KOPT-K1 (cell line): ENCODE results near the gene PCDHB7.
"Not testable (repeated sequence)": the region's sequence is repeated elsewhere in the genome, so short reads cannot be mapped to it uniquely, and the experiment has no call there.

ENCODE experiments used
- H3K27ac ChIP-seq: fragments of 200-600 bp; sonication (generic); 2 replicates; pipeline ENCODE4 v1.5.1; 2016; ENCODE audit warnings: antibody characterized with exemption, mild to moderate bottlenecking, low read depth, low read length; ENCODE audit not compliant: poor library complexity, severe bottlenecking
- H3K36me3 ChIP-seq: fragments of 200-600 bp; sonication (generic); 2 replicates; pipeline ENCODE4 v1.5.1; 2017; ENCODE audit warnings: antibody characterized with exemption, mild to moderate bottlenecking, low read length, moderate library complexity; ENCODE audit not compliant: insufficient read depth
- H3K9me3 ChIP-seq: fragments of 200-600 bp; sonication (generic); 2 replicates; pipeline ENCODE4 v1.5.1; 2017; ENCODE audit warnings: antibody characterized with exemption, low read length, mild to moderate bottlenecking; ENCODE audit not compliant: insufficient read depth, poor library complexity, severe bottlenecking

PCDHB7 gene

DNA sequence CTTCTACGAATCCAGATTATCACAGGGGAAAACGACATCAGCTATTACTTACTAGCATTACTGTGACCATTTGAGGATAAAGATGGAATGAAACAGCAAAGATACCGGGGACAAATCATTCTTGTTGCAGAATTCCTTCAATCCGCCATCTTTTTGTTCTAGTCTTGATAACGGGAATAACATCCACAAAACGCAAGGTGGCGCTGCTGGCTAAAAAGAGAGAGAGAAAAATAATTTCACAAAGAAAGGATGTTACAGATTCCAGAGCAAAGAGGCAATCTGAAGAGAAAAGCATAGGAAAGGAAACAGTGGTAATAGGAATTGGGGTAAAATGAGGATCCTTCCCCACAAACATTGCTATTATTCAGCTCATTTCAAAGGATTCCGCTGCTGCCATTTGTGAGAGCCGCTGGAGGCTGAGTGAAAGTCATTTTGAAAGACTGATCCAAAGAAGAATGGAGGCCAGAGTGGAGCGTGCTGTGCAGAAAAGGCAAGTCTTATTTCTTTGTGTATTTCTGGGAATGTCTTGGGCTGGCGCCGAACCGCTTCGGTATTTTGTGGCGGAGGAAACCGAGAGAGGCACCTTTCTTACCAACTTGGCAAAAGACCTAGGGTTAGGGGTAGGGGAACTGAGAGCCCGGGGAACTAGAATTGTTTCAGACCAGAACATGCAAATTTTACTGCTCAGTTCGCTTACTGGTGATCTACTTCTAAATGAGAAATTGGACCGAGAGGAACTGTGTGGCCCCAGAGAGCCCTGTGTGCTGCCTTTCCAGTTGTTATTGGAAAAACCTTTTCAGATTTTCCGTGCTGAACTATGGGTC is at the start of gene PCDHB7:
Gene PCDHB7 (plus strand): TSS at position 264 of the 824 bp plus-strand sequence. CDS start 192 bp downstream, at position 456.
- Histone ChIP-seq H3K9me3 (no peaks in the 10 kb centered on the region), H3K27ac (no peak within 1 kb of the TSS), H3K36me3 (no peaks in the 10 kb centered on the region)

DNA sequence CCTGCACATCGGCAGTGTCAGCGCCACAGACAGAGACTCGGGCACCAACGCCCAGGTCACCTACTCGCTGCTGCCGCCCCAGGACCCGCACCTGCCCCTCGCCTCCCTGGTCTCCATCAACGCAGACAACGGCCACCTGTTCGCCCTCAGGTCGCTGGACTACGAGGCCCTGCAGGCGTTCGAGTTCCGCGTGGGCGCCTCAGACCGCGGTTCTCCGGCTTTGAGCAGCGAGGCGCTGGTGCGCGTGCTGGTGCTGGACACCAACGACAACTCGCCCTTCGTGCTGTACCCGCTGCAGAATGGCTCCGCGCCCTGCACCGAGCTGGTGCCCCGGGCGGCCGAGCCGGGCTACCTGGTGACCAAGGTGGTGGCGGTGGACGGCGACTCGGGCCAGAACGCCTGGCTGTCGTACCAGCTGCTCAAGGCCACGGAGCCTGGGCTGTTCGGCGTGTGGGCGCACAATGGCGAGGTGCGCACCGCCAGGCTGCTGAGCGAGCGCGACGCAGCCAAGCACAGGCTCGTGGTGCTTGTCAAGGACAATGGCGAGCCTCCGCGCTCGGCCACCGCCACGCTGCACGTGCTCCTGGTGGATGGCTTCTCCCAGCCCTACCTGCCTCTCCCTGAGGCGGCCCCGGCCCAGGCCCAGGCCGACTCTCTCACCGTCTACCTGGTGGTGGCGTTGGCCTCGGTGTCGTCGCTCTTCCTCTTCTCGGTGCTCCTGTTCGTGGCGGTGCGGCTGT is 48.9 kb upstream of the PCDHB7 start:
- not testable (repeated sequence) for H3K9me3 ChIP-seq, H3K27ac ChIP-seq, H3K36me3 ChIP-seq

DNA sequence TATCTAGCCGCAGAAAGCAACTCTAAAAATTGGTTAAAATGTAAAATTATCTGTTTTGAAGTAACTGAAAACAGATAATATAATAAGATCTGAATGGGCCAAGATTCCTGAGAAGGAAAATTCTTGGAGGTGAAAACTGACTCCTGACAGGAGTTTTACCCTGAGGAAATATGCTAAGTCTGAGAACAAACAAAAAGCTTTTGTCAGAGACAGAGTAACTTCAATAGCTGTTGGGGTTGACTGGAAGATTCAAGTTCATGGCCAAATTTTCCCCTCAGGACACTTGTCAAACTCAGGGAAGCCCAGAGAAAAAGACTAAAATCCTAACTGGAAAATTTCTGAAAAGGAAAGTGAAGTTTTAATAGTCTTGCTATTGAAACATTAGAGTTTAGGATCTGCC is 45.1 kb upstream of the PCDHB7 start:
- Histone ChIP-seq H3K36me3 (no peaks in the 10 kb centered on the region), H3K27ac (no peak overlapping the region), H3K9me3 (no peaks in the 10 kb centered on the region)

DNA sequence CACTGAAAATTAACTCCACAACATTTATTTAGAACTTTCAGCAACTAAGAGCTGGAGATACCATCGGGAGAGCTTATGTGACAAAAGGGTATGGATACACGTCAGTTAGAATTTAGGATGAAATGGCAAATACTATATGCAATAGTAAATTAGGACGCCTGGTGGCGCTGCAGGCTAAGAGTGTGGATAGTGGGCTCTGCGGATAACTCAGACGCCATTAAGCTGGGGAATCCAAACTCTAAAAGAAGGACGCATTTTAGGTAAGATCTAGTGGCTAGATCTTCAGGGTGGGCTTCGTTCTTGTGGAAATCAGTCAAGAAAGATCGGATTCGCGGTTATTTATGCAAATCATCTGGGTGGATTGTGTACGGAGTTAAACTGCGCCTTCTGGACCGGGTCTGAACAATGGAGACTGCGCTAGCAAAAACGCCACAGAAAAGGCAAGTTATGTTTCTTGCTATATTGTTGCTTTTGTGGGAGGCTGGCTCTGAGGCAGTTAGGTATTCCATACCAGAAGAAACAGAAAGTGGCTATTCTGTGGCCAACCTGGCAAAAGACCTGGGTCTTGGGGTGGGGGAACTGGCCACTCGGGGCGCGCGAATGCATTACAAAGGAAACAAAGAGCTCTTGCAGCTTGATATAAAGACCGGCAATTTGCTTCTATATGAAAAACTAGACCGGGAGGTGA is 37.3 kb upstream of the PCDHB7 start, which contains the start of gene PCDHB5:
Gene PCDHB5 (plus strand): TSS at position 177 of the 688 bp plus-strand sequence. CDS start 229 bp downstream, at position 406.
- H3K9me3 ChIP-seq, result peaks cover 22% of the 10 kb centered on the region
- no peaks in the 10 kb centered on the region for H3K36me3 ChIP-seq
- no peak within 1 kb of the TSS for H3K27ac ChIP-seq

DNA sequence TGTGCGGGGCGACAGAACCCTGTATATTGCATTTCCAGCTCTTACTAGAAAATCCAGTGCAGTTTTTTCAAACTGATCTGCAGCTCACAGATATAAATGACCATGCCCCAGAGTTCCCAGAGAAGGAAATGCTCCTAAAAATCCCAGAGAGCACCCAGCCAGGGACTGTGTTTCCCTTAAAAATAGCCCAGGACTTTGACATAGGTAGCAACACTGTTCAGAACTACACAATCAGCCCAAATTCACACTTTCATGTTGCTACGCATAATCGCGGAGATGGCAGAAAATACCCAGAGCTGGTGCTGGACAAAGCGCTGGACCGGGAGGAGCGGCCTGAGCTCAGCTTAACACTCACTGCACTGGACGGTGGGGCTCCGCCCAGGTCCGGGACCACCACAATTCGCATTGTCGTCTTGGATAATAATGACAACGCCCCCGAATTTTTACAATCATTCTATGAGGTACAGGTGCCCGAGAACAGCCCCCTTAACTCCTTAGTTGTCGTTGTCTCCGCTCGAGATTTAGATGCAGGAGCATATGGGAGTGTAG is 36.7 kb upstream of the PCDHB7 start:
- H3K9me3 ChIP-seq, result peaks cover 22% of the 10 kb centered on the region
- no peak overlapping the region for H3K27ac ChIP-seq

DNA sequence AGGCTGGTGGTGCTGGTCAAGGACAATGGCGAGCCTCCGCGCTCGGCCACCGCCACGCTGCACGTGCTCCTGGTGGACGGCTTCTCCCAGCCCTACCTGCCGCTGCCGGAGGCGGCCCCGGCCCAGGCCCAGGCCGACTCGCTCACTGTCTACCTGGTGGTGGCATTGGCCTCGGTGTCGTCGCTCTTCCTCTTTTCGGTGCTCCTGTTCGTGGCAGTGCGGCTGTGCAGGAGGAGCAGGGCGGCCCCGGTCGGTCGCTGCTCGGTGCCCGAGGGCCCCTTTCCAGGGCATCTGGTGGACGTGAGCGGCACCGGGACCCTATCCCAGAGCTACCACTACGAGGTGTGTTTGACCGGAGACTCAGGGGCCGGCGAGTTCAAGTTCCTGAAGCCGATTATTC is 35.1 kb upstream of the PCDHB7 start:
- not testable (repeated sequence) for H3K27ac ChIP-seq

More for the DNA sequence above, 36.7 kb upstream of the PCDHB7 start:
- no peaks in the 10 kb centered on the region for H3K36me3 ChIP-seq

DNA sequence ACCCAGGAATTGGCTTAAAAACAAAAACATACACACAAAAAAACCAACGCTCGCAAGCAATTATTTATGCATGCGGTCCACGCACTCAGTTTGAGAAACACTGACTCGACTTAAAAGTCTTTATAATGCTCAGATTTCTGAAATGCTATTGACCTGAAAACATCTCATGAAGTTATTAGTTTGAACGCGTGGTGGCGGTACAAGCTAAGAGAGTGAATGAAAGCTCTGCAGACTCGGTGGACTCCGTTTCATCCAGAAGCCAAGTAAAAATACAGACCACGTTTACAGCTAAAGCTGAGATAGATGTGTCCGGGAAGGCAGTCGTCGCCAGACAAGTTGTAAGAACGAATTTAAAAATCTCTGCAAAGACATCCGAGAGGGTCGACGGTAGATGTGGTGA is 22.6 kb upstream of the PCDHB7 start, which contains the start of gene PCDHB6:
Gene PCDHB6 (plus strand): TSS at position 246 of the 400 bp plus-strand sequence. CDS start 201 bp downstream, outside the sequence.
- no peaks in the 10 kb centered on the region for H3K9me3 ChIP-seq
- no peaks in the 10 kb centered on the region for H3K36me3 ChIP-seq
- H3K27ac ChIP-seq, result no peak within 1 kb of the TSS

More for the DNA sequence above, 35.1 kb upstream of the PCDHB7 start:
- H3K9me3 ChIP-seq, result peaks cover 22% of the 10 kb centered on the region
- H3K36me3 ChIP-seq, result not testable (repeated sequence)

DNA sequence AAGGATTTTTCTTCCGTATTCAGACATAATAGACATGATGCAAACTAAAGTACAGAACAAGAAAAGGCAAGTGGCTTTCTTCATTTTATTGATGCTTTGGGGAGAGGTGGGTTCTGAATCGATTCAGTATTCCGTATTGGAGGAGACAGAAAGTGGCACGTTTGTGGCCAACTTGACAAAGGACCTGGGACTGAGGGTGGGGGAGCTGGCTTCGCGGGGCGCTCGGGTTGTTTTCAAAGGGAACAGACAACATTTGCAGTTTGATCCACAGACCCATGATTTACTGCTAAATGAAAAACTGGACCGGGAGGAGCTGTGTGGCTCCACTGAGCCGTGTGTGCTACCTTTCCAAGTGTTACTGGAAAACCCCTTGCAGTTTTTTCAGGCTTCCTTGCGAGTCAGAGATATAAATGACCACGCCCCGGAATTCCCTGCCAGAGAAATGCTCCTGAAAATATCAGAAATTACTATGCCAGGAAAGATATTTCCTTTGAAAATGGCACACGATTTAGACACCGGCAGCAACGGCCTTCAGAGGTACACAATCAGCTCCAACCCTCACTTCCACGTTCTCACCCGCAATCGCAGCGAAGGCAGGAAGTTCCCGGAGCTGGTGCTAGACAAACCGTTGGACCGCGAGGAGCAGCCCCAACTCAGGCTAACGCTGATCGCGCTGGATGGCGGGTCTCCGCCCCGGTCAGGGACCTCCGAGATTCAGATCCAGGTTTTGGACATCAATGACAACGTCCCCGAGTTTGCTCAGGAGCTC is 22.0 kb upstream of the PCDHB7 start:
- no peak overlapping the region for H3K27ac ChIP-seq
- H3K9me3 ChIP-seq, result no peaks in the 10 kb centered on the region

DNA sequence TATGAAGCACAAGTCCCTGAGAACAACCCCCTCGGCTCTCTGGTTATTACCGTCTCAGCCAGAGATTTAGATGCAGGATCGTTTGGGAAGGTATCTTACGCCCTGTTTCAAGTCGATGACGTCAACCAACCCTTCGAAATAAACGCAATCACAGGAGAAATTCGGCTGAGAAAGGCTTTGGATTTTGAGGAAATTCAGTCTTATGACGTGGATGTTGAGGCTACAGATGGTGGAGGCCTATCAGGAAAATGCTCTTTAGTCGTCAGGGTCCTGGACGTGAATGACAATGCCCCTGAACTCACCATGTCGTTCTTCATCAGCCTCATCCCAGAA is 21.5 kb upstream of the PCDHB7 start:
- H3K36me3 ChIP-seq, result no peaks in the 10 kb centered on the region
- H3K9me3 ChIP-seq, result no peaks in the 10 kb centered on the region
- no peak overlapping the region for H3K27ac ChIP-seq

More for the DNA sequence above, 22.0 kb upstream of the PCDHB7 start:
- no peaks in the 10 kb centered on the region for H3K36me3 ChIP-seq

DNA sequence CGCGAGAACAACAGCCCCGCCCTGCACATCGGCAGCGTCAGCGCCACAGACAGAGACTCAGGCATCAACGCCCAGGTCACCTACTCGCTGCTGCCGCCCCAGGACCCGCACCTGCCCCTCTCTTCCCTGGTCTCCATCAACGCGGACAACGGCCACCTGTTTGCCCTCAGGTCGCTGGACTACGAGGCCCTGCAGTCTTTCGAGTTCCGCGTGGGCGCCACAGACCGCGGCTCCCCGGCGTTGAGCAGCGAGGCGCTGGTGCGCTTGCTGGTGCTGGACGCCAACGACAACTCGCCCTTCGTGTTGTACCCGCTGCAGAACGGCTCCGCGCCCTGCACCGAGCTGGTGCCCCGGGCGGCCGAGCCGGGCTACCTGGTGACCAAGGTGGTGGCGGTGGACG is 20.8 kb upstream of the PCDHB7 start:
- H3K27ac ChIP-seq, H3K9me3 ChIP-seq, H3K36me3 ChIP-seq: not testable (repeated sequence)

DNA sequence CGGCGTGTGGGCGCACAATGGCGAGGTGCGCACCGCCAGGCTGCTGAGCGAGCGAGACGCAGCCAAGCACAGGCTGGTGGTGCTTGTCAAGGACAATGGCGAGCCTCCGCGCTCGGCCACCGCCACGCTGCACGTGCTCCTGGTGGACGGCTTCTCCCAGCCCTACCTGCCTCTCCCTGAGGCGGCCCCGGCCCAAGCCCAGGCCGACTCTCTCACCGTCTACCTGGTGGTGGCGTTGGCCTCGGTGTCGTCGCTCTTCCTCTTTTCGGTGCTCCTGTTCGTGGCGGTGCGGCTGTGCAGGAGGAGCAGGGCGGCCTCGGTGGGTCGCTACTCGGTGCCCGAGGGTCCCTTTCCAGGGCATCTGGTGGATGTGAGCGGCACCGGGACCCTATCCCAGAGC is 20.3 kb upstream of the PCDHB7 start:
- H3K9me3 ChIP-seq, H3K27ac ChIP-seq, H3K36me3 ChIP-seq: not testable (repeated sequence)

DNA sequence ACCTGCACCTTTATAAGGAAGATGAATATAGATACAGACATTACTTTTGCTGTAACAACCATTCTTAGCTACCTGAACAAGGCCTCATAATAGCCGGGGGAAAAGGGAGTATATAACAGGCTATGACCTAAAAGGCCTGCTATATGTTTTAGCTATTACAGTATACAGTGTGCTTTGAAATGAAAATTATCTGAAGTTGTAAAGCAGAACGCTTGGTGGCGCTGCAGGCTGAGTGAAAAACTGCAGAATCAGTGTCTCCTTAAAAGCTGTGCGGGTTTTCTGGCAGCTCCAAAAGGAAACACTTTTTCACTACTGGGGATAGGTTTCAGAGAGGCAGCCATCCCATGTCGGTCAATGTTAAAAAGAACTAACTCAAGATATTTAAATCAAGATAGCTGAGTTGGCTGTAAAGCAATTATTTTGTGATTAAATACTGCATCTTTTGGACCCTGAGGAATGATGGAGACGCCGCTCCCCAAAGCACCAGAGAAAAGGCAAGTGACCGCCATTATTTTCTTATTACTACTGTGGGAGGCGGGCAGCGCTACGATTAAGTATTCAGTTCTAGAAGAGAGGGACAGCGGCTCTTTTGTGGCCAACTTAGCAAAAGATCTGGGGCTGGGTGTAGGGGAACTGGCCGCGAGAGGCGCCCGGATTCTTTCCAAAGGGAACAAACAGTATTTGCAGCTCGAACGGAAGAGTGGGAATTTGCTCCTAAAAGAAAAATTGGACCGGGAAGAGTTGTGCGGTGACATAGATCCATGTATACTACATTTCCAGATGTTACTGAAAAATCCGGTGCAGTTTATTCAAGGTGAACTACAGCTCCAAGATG is 16.7 kb upstream of the PCDHB7 start:
- Histone ChIP-seq H3K36me3 (no peaks in the 10 kb centered on the region), H3K9me3 (no peaks in the 10 kb centered on the region), H3K27ac (no peak overlapping the region)

DNA sequence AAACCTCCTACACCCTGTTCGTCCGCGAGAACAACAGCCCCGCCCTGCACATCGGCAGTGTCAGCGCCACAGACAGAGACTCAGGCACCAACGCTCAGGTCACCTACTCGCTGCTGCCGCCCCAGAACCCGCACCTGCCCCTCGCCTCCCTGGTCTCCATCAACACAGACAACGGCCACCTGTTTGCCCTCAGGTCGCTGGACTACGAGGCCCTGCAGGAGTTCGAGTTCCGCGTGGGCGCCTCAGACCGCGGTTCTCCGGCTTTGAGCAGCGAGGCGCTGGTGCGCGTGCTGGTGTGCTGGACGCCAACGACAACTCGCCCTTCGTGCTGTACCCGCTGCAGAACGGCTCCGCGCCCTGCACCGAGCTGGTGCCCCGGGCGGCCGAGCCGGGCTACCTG is 15.1 kb upstream of the PCDHB7 start:
- not testable (repeated sequence) for H3K27ac ChIP-seq, H3K36me3 ChIP-seq, H3K9me3 ChIP-seq

DNA sequence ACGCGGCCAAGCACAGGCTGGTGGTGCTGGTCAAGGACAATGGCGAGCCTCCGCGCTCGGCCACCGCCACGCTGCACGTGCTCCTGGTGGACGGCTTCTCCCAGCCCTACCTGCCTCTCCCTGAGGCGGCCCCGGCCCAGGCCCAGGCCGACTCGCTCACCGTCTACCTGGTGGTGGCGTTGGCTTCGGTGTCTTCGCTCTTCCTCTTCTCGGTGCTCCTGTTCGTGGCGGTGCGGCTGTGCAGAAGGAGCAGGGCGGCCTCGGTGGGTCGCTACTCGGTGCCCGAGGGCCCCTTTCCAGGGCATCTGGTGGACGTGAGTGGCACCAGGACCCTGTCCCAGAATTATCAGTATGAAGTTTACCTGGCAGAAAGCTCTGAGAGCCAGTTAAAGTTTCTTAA is 14.5 kb upstream of the PCDHB7 start:
- H3K36me3 ChIP-seq, H3K27ac ChIP-seq, H3K9me3 ChIP-seq: not testable (repeated sequence)
